NCI-H128 (cell line): Measurements from ENCODE around the gene MFN1.

ENCODE experiments used
- DNase-seq: peaks from one replicate; lab custom pipeline; 2025; ENCODE audit not compliant: unreplicated experiment; lab: John Stamatoyannopoulos, UW

MFN1 gene

DNA sequence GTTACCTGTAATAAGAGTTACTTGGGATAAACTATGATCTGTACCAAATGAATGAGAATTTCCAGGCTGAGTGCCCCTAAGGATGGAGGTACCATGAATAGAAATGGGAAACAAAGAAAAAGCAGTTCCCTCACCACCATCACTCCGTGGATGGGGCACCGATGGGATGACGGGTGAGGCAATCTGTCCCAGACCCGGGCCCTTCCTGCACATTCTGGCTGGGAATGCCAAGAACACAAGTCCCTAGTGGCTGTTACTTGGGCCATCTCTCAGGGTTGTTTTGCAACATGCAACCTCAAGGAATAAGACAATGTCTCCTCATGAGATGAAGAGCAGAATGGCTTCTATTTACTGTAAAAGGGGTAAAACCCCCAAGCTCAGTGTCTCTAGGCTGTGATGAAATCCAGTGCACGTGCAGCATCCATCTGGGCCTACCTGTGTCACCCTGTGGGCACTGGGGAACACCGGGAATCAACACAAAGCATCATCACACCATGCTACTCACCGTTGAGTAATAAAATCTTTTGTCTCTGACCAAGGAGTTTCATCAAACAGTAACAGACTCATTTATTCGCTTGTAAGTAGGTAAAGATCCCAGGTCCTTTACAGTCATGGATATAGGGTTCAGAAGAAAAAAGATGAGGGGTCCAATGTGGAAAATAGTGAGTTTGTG, 81.5 kb downstream of the MFN1 start:
- DNase-seq, result no peak

GRCh38 chr3:179430277-179430870, 82.9 kb downstream of the MFN1 start:
- no peak for DNase-seq

DNA sequence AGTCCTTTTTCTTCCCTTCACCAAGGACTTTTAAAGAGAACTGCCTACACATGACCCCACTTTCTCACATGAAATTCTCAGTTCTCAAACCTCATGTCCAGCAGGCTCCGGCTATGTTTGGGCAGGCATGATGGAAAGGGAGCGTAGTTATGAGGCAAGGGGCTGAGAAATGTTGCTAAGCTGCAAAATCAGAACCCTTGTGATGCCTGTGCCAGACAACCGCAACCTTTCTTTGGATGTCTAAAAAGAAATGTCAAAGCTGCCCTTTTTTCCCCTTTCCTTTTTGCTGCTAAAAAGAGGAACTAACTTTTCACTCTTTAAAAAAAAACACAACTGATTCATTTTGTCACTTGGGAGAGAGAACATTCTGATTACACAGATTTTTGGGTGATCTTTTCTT, 84.5 kb downstream of the MFN1 start:
- no peak for DNase-seq

DNA sequence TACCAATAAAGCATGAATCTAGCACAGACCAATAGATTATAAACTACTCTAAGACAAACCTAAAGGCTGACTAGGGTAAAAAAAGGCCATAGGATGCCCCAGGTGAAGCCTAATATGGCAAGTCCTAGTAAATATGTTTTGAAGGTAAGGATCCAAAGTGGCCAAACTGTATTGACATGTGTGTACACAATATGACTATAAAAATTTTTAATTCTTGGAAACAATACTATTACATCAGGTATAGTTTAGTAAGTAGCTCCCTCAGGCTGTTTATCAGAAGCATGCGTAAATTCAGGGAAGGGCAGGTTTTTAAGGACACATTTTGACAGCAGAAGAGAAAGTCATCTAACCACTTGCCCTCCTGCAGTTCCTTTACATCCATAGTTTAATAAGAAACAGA, 84.9 kb downstream of the MFN1 start:
- DNase-seq, result no peak

DNA sequence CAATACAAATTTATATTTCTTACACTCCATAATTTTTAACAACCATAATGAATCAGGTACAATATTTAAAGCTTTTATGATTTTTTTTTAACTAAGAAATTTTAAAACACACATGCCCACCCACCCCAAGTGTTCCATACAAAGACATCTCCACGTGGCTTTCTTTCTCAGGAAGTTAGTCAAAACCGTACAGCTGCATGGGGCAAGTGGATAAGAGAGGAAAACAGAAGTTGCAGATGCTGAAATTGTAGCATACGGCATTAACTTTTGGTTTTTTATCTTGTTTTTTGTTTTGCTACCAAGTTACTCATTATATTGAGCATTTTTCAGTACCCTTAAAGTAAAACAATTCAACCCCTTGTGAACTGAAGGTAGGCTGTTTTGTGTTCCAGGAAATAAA, 89.0 kb downstream of the MFN1 start:
- DNase-seq, result no peak

DNA sequence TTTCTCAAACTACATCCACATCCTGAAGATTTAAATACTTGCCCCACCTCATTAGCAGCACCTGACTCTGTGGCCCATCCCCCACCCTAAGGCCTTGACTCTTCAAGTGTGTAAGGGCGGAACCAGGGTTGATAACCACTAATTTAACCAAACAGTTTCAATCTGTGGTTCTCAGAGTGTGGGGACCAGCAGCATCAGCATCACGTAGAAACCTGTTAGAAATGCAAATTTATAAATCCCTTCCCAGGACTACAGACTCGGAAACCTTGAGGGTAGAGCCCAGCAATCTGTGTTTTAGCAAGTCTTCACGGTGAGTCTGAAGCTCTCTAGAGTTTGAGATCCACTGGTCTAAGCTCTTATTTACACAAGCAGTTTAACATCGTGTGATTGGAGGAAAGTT, 91.3 kb downstream of the MFN1 start:
- no peak for DNase-seq
